ENCODE results near the gene GNAI1.

GNAI1 gene

GRCh38 chr7:80257756-80258155 lies 123.1 kb downstream of the GNAI1 start:
- DNase-seq, result no peak

GRCh38 chr7:80260606-80261005 lies 126.0 kb downstream of the GNAI1 start:
- no peak for DNase-seq

- DNase-seq, result no peak
Measured at GRCh38 chr7:80263333-80263732, 128.7 kb downstream of the GNAI1 start.

GRCh38 chr7:80263821-80264220 lies 129.2 kb downstream of the GNAI1 start:
- no peak for DNase-seq

GRCh38 chr7:80264769-80265495 lies 130.3 kb downstream of the GNAI1 start:
- no peak for DNase-seq

- no peak for DNase-seq
Measured at GRCh38 chr7:80272560-80273239, 138.1 kb downstream of the GNAI1 start.

- DNase-seq, result no peak
Measured at GRCh38 chr7:80273327-80273726, 138.7 kb downstream of the GNAI1 start.

- no peak for DNase-seq
Measured at GRCh38 chr7:80275192-80275605, 140.6 kb downstream of the GNAI1 start.

Data from NCI-H1092 (cell line).